Measurements from ENCODE around the gene CSH1. TPM values are rescaled to one million over a fixed set of nuclear protein-coding genes. Genes with fewer than 3 reads are reported as not detected.
"Not testable (repeated sequence)": the region's sequence is repeated elsewhere in the genome, so short reads cannot be mapped to it uniquely, and the experiment has no call there.

Gene CSH1
- total RNA-seq, 1 donor from 2014 or later: 8.9 TPM

DNA sequence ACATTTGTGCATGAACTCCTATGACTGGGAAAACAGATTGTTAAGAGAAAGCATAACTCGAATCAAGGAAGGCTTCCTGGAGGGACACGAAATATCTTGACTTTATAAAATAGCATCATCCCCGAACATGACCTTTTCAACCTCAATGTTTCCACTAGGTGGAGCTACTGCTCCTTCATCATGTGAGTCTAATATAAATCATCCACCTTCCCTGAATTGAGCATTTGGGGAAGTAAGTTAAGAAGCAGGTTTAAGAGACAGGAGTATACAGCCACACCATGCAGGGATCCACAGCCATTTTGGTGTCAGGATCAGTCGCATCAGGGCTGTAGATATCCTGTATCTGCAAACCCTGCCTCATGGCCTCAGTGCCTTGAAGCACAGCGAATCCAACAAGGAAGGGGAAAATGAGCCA is 7.4 kb upstream of the CSH1 start:
- H4K20me1 ChIP-seq (ENCODE audit: insufficient read depth, low read length); FAIRE-seq; H3K4me3 ChIP-seq (ENCODE audit: insufficient read depth, low read depth, low read length); H3K4me1 ChIP-seq (ENCODE audit: insufficient read depth, low read length); H3K9me3 ChIP-seq (ENCODE audit: insufficient read depth, low read depth, low read length); H3K79me2 ChIP-seq (ENCODE audit: insufficient read depth, low read length); DNase-seq (ENCODE audit: low read depth); H3K4me3 Mint-ChIP-seq (ENCODE audit: unreplicated experiment); H3K27ac ChIP-seq (ENCODE audit: low read depth, low read length); H3K36me3 Mint-ChIP-seq (ENCODE audit: low read depth, unreplicated experiment); H3K4me2 ChIP-seq (ENCODE audit: low read length); H3K9ac ChIP-seq (ENCODE audit: low read length); H3K4me1 Mint-ChIP-seq (ENCODE audit: low read depth, unreplicated experiment); H3K27ac Mint-ChIP-seq (ENCODE audit: unreplicated experiment); H3K36me3 ChIP-seq (ENCODE audit: insufficient read depth, low read length); H3K9me3 Mint-ChIP-seq (ENCODE audit: unreplicated experiment); H2AFZ ChIP-seq (ENCODE audit: low read depth, low read length): not testable (repeated sequence)
- TF ChIP-seq, protein P1, sequence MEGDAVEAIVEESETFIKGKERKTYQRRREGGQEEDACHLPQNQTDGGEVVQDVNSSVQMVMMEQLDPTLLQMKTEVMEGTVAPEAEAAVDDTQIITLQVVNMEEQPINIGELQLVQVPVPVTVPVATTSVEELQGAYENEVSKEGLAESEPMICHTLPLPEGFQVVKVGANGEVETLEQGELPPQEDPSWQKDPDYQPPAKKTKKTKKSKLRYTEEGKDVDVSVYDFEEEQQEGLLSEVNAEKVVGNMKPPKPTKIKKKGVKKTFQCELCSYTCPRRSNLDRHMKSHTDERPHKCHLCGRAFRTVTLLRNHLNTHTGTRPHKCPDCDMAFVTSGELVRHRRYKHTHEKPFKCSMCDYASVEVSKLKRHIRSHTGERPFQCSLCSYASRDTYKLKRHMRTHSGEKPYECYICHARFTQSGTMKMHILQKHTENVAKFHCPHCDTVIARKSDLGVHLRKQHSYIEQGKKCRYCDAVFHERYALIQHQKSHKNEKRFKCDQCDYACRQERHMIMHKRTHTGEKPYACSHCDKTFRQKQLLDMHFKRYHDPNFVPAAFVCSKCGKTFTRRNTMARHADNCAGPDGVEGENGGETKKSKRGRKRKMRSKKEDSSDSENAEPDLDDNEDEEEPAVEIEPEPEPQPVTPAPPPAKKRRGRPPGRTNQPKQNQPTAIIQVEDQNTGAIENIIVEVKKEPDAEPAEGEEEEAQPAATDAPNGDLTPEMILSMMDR (IDR thresholded peaks at IDR 0.05; ENCODE audit: insufficient read depth, low read depth, low read length): peak; percentile 25
- H3K27me3 Mint-ChIP-seq (ENCODE audit: low read depth, unreplicated experiment): peaks cover 12% of the 10 kb centered on the region
- H3K27me3 ChIP-seq (ENCODE audit: insufficient read depth, low read length): peaks cover 13% of the 10 kb centered on the region

GRCh38 chr17:63901971-63902370 is 5.6 kb upstream of the CSH1 start:
- not testable (repeated sequence) for H3K9ac ChIP-seq (ENCODE audit: low read length); H3K9me3 ChIP-seq (ENCODE audit: insufficient read depth, low read depth, low read length); H3K4me1 Mint-ChIP-seq (ENCODE audit: low read depth, unreplicated experiment); H3K36me3 ChIP-seq (ENCODE audit: insufficient read depth, low read length); H4K20me1 ChIP-seq (ENCODE audit: insufficient read depth, low read length); H3K79me2 ChIP-seq (ENCODE audit: insufficient read depth, low read length); H3K27me3 ChIP-seq (ENCODE audit: insufficient read depth, low read length); H3K4me3 Mint-ChIP-seq (ENCODE audit: unreplicated experiment); H3K27ac Mint-ChIP-seq (ENCODE audit: unreplicated experiment); H3K27ac ChIP-seq (ENCODE audit: low read depth, low read length); H3K9me3 Mint-ChIP-seq (ENCODE audit: unreplicated experiment); H2AFZ ChIP-seq (ENCODE audit: low read depth, low read length); H3K4me2 ChIP-seq (ENCODE audit: low read length); H3K36me3 Mint-ChIP-seq (ENCODE audit: low read depth, unreplicated experiment); FAIRE-seq; DNase-seq (ENCODE audit: low read depth); H3K4me1 ChIP-seq (ENCODE audit: insufficient read depth, low read length); H3K4me3 ChIP-seq (ENCODE audit: insufficient read depth, low read depth, low read length)
- peaks cover 14% of the 10 kb centered on the region for H3K27me3 Mint-ChIP-seq (ENCODE audit: low read depth, unreplicated experiment)

GRCh38 chr17:63898899-63899798 is 2.8 kb upstream of the CSH1 start:
- H3K4me1 Mint-ChIP-seq (ENCODE audit: low read depth, unreplicated experiment); H3K9me3 ChIP-seq (ENCODE audit: insufficient read depth, low read depth, low read length); H3K36me3 Mint-ChIP-seq (ENCODE audit: low read depth, unreplicated experiment); H3K27ac ChIP-seq (ENCODE audit: low read depth, low read length); H4K20me1 ChIP-seq (ENCODE audit: insufficient read depth, low read length); H3K9me3 Mint-ChIP-seq (ENCODE audit: unreplicated experiment); H3K4me3 ChIP-seq (ENCODE audit: insufficient read depth, low read depth, low read length); H3K79me2 ChIP-seq (ENCODE audit: insufficient read depth, low read length); H3K36me3 ChIP-seq (ENCODE audit: insufficient read depth, low read length); H3K4me2 ChIP-seq (ENCODE audit: low read length); H3K9ac ChIP-seq (ENCODE audit: low read length); H3K27ac Mint-ChIP-seq (ENCODE audit: unreplicated experiment); H2AFZ ChIP-seq (ENCODE audit: low read depth, low read length); H3K4me1 ChIP-seq (ENCODE audit: insufficient read depth, low read length); H3K27me3 ChIP-seq (ENCODE audit: insufficient read depth, low read length); H3K4me3 Mint-ChIP-seq (ENCODE audit: unreplicated experiment); DNase-seq (ENCODE audit: low read depth); FAIRE-seq: not testable (repeated sequence)
- peaks cover 14% of the 10 kb centered on the region for H3K27me3 Mint-ChIP-seq (ENCODE audit: low read depth, unreplicated experiment)

GRCh38 chr17:63894821-63895220 is 1.6 kb downstream of the CSH1 start:
- H2AFZ ChIP-seq (ENCODE audit: low read depth, low read length); H3K27ac ChIP-seq (ENCODE audit: low read depth, low read length); H3K79me2 ChIP-seq (ENCODE audit: insufficient read depth, low read length); H4K20me1 ChIP-seq (ENCODE audit: insufficient read depth, low read length); H3K36me3 Mint-ChIP-seq (ENCODE audit: low read depth, unreplicated experiment); H3K4me3 Mint-ChIP-seq (ENCODE audit: unreplicated experiment); H3K27me3 Mint-ChIP-seq (ENCODE audit: low read depth, unreplicated experiment); H3K27ac Mint-ChIP-seq (ENCODE audit: unreplicated experiment); H3K36me3 ChIP-seq (ENCODE audit: insufficient read depth, low read length); H3K9me3 Mint-ChIP-seq (ENCODE audit: unreplicated experiment); H3K9me3 ChIP-seq (ENCODE audit: insufficient read depth, low read depth, low read length); H3K4me1 ChIP-seq (ENCODE audit: insufficient read depth, low read length); H3K4me2 ChIP-seq (ENCODE audit: low read length); FAIRE-seq; H3K9ac ChIP-seq (ENCODE audit: low read length); H3K4me3 ChIP-seq (ENCODE audit: insufficient read depth, low read depth, low read length); H3K27me3 ChIP-seq (ENCODE audit: insufficient read depth, low read length); DNase-seq (ENCODE audit: low read depth); H3K4me1 Mint-ChIP-seq (ENCODE audit: low read depth, unreplicated experiment): not testable (repeated sequence)

DNA sequence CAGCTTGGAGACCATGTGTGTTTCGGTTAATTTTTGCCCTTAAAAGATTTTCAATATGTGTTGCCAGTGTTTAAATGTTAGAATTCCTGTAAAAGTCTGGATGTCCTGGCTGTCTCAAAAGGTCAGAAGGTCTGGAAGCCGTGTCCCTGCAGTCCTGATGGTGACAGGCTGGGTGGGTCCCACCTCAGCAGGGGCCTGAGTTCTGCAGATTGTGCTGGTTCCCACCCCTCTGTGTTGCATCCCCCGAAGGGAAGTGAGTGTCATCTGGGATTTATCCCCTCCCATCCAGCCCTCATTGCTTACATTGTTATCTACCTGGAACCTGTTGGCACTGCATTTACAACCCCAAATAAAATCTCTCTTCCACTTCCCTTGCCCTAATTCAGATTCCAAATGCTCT is 2.4 kb downstream of the CSH1 start:
- H3K9me3 ChIP-seq (ENCODE audit: insufficient read depth, low read depth, low read length); H3K27ac Mint-ChIP-seq (ENCODE audit: unreplicated experiment); H3K36me3 ChIP-seq (ENCODE audit: insufficient read depth, low read length); H3K36me3 Mint-ChIP-seq (ENCODE audit: low read depth, unreplicated experiment); H2AFZ ChIP-seq (ENCODE audit: low read depth, low read length); H3K79me2 ChIP-seq (ENCODE audit: insufficient read depth, low read length); H3K27me3 ChIP-seq (ENCODE audit: insufficient read depth, low read length); H3K9me3 Mint-ChIP-seq (ENCODE audit: unreplicated experiment); H3K4me1 ChIP-seq (ENCODE audit: insufficient read depth, low read length); H3K4me3 ChIP-seq (ENCODE audit: insufficient read depth, low read depth, low read length); H4K20me1 ChIP-seq (ENCODE audit: insufficient read depth, low read length); H3K4me1 Mint-ChIP-seq (ENCODE audit: low read depth, unreplicated experiment); H3K4me2 ChIP-seq (ENCODE audit: low read length); H3K9ac ChIP-seq (ENCODE audit: low read length); H3K4me3 Mint-ChIP-seq (ENCODE audit: unreplicated experiment); H3K27me3 Mint-ChIP-seq (ENCODE audit: low read depth, unreplicated experiment); FAIRE-seq; H3K27ac ChIP-seq (ENCODE audit: low read depth, low read length); DNase-seq (ENCODE audit: low read depth): not testable (repeated sequence)

All from astrocyte (in vitro differentiated cells and primary cell).